Endothelial cell of umbilical vein (primary cell): ENCODE results near the gene CEP104. TPM values are rescaled to one million over a fixed set of nuclear protein-coding genes. Genes with fewer than 3 reads are reported as not detected.

Experiments used
- BruUV-seq: library from RNA; stranded (reverse); fragments of 400-500 nt; replicated peaks from 2 replicates; lab custom pipeline; 2021; lab: Mats Ljungman, UMichigan
- CTCF ChIA-PET: fragments of 300-600, 350-600 bp; sonication (Branson Sonifier 250); formaldehyde crosslinking; loops from one replicate; lab custom pipeline; 2021; ENCODE audit warnings: antibody characterized with exemption, inconsistent platforms; lab: Charles Lee
- POLR2A ChIA-PET: fragments of 300-600, 350-600 bp; sonication (Branson Sonifier 250); formaldehyde crosslinking; loops from one replicate; lab custom pipeline; 2021; ENCODE audit warnings: antibody characterized with exemption, inconsistent platforms; lab: Charles Lee
- DNase-seq: peaks from one replicate; pipeline ENCODE4 v3.0.0-alpha.2; 2011; ENCODE audit warnings: low read depth, low spot score
- FAIRE-seq: peaks from 2 replicates; lab custom pipeline; 2011; peaks lifted over from hg19 to GRCh38; lab: Jason Lieb, UNC
- H2AFZ ChIP-seq: 2 replicates; pipeline ENCODE4 v1.6.0; 2012; ENCODE audit warnings: low read depth, low read length, control low read depth, inconsistent platforms
- H3K27ac ChIP-seq: 2 replicates; pipeline ENCODE4 v1.5.1; 2011; ENCODE audit warnings: low read depth, mild to moderate bottlenecking, control low read depth, low read length, moderate library complexity; ENCODE audit not compliant: insufficient read depth
- H3K27me3 ChIP-seq, 2 experiments: 2 replicates each; pipeline versions ENCODE4 v1.6.0 to v1.6.1; 2011; ENCODE audit warnings: low read length in 2 of 2, mixed read lengths in 1 of 2; ENCODE audit not compliant: control insufficient read depth in 2 of 2, insufficient read depth in 2 of 2
- H3K36me3 ChIP-seq, 2 experiments: 2 replicates in 1 of 2; 3 replicates in 1 of 2; pipeline ENCODE4 v1.5.1; 2011; ENCODE audit warnings: low read length in 2 of 2, mild to moderate bottlenecking in 1 of 2, moderate library complexity in 1 of 2; ENCODE audit not compliant: control insufficient read depth in 2 of 2, insufficient read depth in 2 of 2; ENCODE audit errors: extremely low read depth in 1 of 2
- H3K4me1 ChIP-seq: 3 replicates; pipeline ENCODE4 v1.5.1; 2011; ENCODE audit warnings: mild to moderate bottlenecking, low read length; ENCODE audit not compliant: control insufficient read depth, insufficient read depth; ENCODE audit errors: extremely low read depth
- H3K4me2 ChIP-seq: 2 replicates; pipeline ENCODE4 v1.6.1; 2011; ENCODE audit warnings: low read length, control low read depth, mixed read lengths; ENCODE audit not compliant: insufficient read depth
- H3K4me3 ChIP-seq, 3 experiments: fragments of 200-600 bp in 1 of 3; sonication (generic), shearing (Covaris generic) in 1 of 3; replicated peaks in 1 of 3; 2 replicates each; pipeline ENCODE4 v1.5.1; 2011 to 2016; ENCODE audit warnings: control low read depth in 3 of 3, low read length in 3 of 3, mild to moderate bottlenecking in 2 of 3, inconsistent platforms in 1 of 3, low read depth in 1 of 3, moderate library complexity in 1 of 3; ENCODE audit not compliant: insufficient read depth in 1 of 3
- H3K79me2 ChIP-seq: 2 replicates; pipeline ENCODE4 v1.6.0; 2012; ENCODE audit warnings: low read length, inconsistent platforms; ENCODE audit not compliant: control insufficient read depth, insufficient read depth
- H3K9ac ChIP-seq: replicated peaks from 2 replicates; pipeline ENCODE3; 2011; ENCODE audit warnings: low read length, control low read depth; ENCODE audit not compliant: insufficient read depth; ENCODE audit errors: extremely low read depth
- H3K9me1 ChIP-seq: replicated peaks from 3 replicates; pipeline ENCODE4 v1.6.0; 2011; ENCODE audit warnings: mild to moderate bottlenecking, low read length; ENCODE audit not compliant: control insufficient read depth, insufficient read depth; ENCODE audit errors: extremely low read depth
- H3K9me3 ChIP-seq: replicated peaks from 2 replicates; pipeline ENCODE4 v1.5.1; 2012; ENCODE audit warnings: low read length, inconsistent platforms; ENCODE audit not compliant: control insufficient read depth, insufficient read depth
- H4K20me1 ChIP-seq: replicated peaks from 2 replicates; pipeline ENCODE3; 2011; ENCODE audit warnings: mild to moderate bottlenecking, low read length; ENCODE audit not compliant: control insufficient read depth, insufficient read depth; ENCODE audit errors: extremely low read depth
- EZH2 ChIP-seq: IDR thresholded peaks from 2 replicates; pipeline ENCODE4 v1.6.1; 2012; ENCODE audit warnings: borderline replicate concordance, low read depth, mild to moderate bottlenecking, moderate library complexity, low read length, inconsistent platforms; ENCODE audit not compliant: severe bottlenecking
- FOS ChIP-seq: IDR thresholded peaks from 2 replicates; pipeline ENCODE4 v1.6.1; 2011; ENCODE audit warnings: mild to moderate bottlenecking, low read length, moderate library complexity, borderline replicate concordance; ENCODE audit not compliant: insufficient read depth
- GATA2 ChIP-seq: IDR thresholded peaks from 2 replicates; pipeline ENCODE4 v1.7.0; 2011; ENCODE audit warnings: low read depth, mild to moderate bottlenecking, moderate library complexity, mixed read lengths, low read length; ENCODE audit not compliant: insufficient read length, insufficient read depth
- JUN ChIP-seq: IDR thresholded peaks from 2 replicates; pipeline ENCODE4 v1.6.1; 2011; ENCODE audit warnings: borderline replicate concordance, low read depth; ENCODE audit not compliant: insufficient read length, insufficient read depth
- MYC ChIP-seq: IDR thresholded peaks from one replicate; pipeline ENCODE4 v1.6.1; 2011; ENCODE audit warnings: mild to moderate bottlenecking, low read depth, low read length
- POLR2A ChIP-seq: IDR thresholded peaks from 2 replicates; pipeline ENCODE4 v1.6.1; 2012; ENCODE audit warnings: low read depth, mild to moderate bottlenecking, control low read depth, low read length
- POLR2AphosphoS5 ChIP-seq: IDR thresholded peaks from 2 replicates; pipeline ENCODE4 v1.6.1; 2012; ENCODE audit warnings: low read depth, mild to moderate bottlenecking, control low read depth, low read length, moderate library complexity; ENCODE audit not compliant: insufficient read depth
- dilution Hi-C: fragments of 300-500 bp; cut with MboI; formaldehyde crosslinking; loops from one replicate; pipeline ENCODE4 v1.15.0; 2019; ENCODE audit warnings: low sequenced_read_pairs; ENCODE audit not compliant: extremely low pct_ligation_motif_present
- intact Hi-C: fragments of 100-400 bp; cut with micrococcal nuclease; formaldehyde crosslinking; loops from one replicate; pipeline ENCODE4 v1.10.0; 2022
- polyA plus RNA-seq, 4 experiments: library from polyadenylated mRNA; depleted of rRNA in 3 of 4; stranded (reverse) in 3 of 4; unstranded in 1 of 4; fragments of >200 nt; gene quantifications; 2 replicates each; pipeline versions ENCODE4 v1.2.1 to v1.2.3, GENCODE V29; 2011 to 2012; ENCODE audit warnings: missing spikeins in 1 of 4
- total RNA-seq: library from RNA; stranded (reverse); gene quantifications from 2 replicates; pipeline ENCODE4 v1.2.3, GENCODE V29; 2021
- TF ChIP-seq, protein P1 (sequence below): IDR thresholded peaks from 2 replicates; pipeline ENCODE4 v1.6.1; 2011; ENCODE audit not compliant: insufficient read depth, insufficient read length
- TF ChIP-seq, protein P2 (sequence below), 2 donors: IDR thresholded peaks; 1 replicate in 1 of 2; 2 replicates in 1 of 2; pipeline ENCODE4 v1.5.1; 2011; ENCODE audit warnings: low read length in 2 of 2, mild to moderate bottlenecking in 2 of 2, moderate library complexity in 2 of 2, control low read depth in 1 of 2, inconsistent platforms in 1 of 2, low read depth in 1 of 2; ENCODE audit not compliant: insufficient read depth in 1 of 2; ENCODE audit errors: extremely low read depth in 1 of 2

Gene CEP104
- total and polyA plus RNA-seq, 2 donors (not counting 3 experiments of a cell fraction or from before 2014, with no cell fraction given): 12.4 to 43.0 TPM

DNA sequence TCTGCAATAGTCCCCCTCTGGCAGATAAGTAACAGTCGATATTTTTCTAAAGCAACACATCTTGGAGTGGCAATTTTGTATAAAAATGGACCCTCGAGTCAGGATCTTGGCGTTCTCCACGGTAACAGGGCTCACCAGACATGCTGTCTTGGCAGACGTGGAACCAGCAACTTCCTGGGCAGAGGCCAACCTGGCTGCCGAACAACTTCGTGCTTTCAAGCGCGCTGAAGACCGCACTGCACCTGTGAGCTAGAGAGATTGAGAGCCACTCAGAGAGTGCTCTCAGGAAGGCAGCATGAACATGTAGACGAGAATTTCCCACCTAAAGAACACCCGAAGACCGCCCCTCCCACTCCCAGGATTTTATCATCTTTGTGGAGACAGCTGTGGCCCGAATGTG lies 35.7 kb upstream of the CEP104 start:
- intact Hi-C loops (no loop called here), dilution Hi-C loops (no loop called here)
- Histone ChIP-seq H3K27ac (no peak overlapping the region), H3K9me3 (no peaks in the 10 kb centered on the region), H3K27me3 (no peaks in the 10 kb centered on the region), H2AFZ (no peak overlapping the region), H3K36me3 (peaks cover 8 to 16% of the 10 kb centered on the region in 2 experiments), H4K20me1 (no peaks in the 10 kb centered on the region), H3K4me2 (no peak overlapping the region), H3K4me1 (no peaks in the 10 kb centered on the region), H3K9me1 (no peaks in the 10 kb centered on the region), H3K9ac (no peak overlapping the region), H3K79me2 (peaks cover 43% of the 10 kb centered on the region), H3K4me3 (no peak overlapping the region)
- POLR2A ChIA-PET: no interaction called here
- no peak for TF ChIP-seq GATA2
- TF ChIP-seq MYC: no peak
- TF ChIP-seq, protein P1, sequence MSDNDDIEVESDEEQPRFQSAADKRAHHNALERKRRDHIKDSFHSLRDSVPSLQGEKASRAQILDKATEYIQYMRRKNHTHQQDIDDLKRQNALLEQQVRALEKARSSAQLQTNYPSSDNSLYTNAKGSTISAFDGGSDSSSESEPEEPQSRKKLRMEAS: no peak
- TF ChIP-seq POLR2A: no peak
- TF ChIP-seq JUN: no peak
- TF ChIP-seq EZH2: no peak
- TF ChIP-seq, protein P2, sequence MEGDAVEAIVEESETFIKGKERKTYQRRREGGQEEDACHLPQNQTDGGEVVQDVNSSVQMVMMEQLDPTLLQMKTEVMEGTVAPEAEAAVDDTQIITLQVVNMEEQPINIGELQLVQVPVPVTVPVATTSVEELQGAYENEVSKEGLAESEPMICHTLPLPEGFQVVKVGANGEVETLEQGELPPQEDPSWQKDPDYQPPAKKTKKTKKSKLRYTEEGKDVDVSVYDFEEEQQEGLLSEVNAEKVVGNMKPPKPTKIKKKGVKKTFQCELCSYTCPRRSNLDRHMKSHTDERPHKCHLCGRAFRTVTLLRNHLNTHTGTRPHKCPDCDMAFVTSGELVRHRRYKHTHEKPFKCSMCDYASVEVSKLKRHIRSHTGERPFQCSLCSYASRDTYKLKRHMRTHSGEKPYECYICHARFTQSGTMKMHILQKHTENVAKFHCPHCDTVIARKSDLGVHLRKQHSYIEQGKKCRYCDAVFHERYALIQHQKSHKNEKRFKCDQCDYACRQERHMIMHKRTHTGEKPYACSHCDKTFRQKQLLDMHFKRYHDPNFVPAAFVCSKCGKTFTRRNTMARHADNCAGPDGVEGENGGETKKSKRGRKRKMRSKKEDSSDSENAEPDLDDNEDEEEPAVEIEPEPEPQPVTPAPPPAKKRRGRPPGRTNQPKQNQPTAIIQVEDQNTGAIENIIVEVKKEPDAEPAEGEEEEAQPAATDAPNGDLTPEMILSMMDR (IDR thresholded peaks at IDR 0.05; ENCODE audit: extremely low read depth in 1 of 2, insufficient read depth in 1 of 2, low read depth in 1 of 2, low read length in 2 of 2): no peak
- no peak for TF ChIP-seq FOS
- no peak for TF ChIP-seq POLR2AphosphoS5
- BruUV-seq: no TSS peak
- no peak for FAIRE-seq
- CTCF ChIA-PET: no interaction called here
- no peak for DNase-seq
